Sigmoid colon (tissue), 4 donors: ENCODE results near the gene SLC22A4.

ENCODE experiments used
- EP300 ChIP-seq, 4 donors: sonication (generic); formaldehyde crosslinking; IDR thresholded peaks; one replicate each; pipeline ENCODE4 v1.6.1; 2017; ENCODE audit warnings: antibody characterized with exemption in 4 of 4
- POLR2A ChIP-seq, 2 donors: fragments of 450-650 bp; IDR thresholded peaks; one replicate each; pipeline ENCODE4 v1.6.1; 2016; ENCODE audit warnings: antibody characterized with exemption in 2 of 2, mild to moderate bottlenecking in 2 of 2, moderate library complexity in 2 of 2
- TF ChIP-seq, protein P1 (sequence below), 4 experiments: fragments of 450-650 bp in 3 of 4; fragments of 200-600 bp in 1 of 4; IDR thresholded peaks; one replicate each; pipeline ENCODE4 v1.5.1; 2016 to 2019; ENCODE audit warnings: antibody characterized with exemption in 4 of 4, mild to moderate bottlenecking in 3 of 4, moderate library complexity in 2 of 4

DNA sequence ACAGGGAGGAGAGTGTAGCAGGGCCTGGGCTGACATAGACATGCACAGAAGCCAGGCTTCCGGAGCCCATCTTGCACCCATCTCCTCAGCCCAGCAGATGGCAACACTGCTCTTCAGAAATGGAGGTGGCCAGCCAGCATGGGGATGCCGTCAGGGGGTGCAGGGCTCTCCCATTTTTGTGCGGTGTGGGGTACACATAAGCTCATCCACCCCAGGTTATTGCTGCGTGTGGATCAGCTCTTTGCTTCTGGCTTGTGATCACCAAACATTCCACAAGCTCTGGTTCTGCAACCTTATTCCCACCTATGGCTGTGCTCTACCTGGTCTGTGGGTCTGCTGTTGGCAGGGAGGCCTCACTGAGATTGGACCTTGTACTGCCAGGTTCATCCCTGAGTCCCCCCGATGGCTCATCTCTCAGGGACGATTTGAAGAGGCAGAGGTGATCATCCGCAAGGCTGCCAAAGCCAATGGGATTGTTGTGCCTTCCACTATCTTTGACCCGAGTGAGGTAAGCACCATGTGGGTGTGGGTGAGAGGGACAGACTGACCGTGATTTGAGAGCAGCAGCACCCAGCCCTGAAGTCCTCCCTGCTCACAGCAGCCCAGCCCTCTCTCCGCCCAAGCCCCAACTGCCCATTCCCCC, 92.6 kb downstream of the SLC22A4 start:
- TF ChIP-seq, protein P1, sequence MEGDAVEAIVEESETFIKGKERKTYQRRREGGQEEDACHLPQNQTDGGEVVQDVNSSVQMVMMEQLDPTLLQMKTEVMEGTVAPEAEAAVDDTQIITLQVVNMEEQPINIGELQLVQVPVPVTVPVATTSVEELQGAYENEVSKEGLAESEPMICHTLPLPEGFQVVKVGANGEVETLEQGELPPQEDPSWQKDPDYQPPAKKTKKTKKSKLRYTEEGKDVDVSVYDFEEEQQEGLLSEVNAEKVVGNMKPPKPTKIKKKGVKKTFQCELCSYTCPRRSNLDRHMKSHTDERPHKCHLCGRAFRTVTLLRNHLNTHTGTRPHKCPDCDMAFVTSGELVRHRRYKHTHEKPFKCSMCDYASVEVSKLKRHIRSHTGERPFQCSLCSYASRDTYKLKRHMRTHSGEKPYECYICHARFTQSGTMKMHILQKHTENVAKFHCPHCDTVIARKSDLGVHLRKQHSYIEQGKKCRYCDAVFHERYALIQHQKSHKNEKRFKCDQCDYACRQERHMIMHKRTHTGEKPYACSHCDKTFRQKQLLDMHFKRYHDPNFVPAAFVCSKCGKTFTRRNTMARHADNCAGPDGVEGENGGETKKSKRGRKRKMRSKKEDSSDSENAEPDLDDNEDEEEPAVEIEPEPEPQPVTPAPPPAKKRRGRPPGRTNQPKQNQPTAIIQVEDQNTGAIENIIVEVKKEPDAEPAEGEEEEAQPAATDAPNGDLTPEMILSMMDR (IDR thresholded peaks at IDR 0.05): peak; percentile 82 to 93 (median 87)
- TF ChIP-seq POLR2A (IDR thresholded peaks at IDR 0.05) (no peak), EP300 (IDR thresholded peaks at IDR 0.05) (no peak)
